Endodermal cell (in vitro differentiated cells): Measurements from ENCODE around the gene PHOSPHO1. TPM values are rescaled to one million over a fixed set of nuclear protein-coding genes. Genes with fewer than 3 reads are reported as not detected.
"Not testable (repeated sequence)": the region's sequence is repeated elsewhere in the genome, so short reads cannot be mapped to it uniquely, and the experiment has no call there.

Experiments used
- DNase-seq: peaks from one replicate; pipeline ENCODE4 v3.0.0-alpha.2; 2017
- H3K27ac ChIP-seq: 2 replicates; pipeline ENCODE4 v1.5.1; 2013; ENCODE audit warnings: mild to moderate bottlenecking, low read depth, low read length, moderate library complexity
- H3K27me3 ChIP-seq: 2 replicates; pipeline ENCODE4 v1.6.1; 2013; ENCODE audit warnings: mild to moderate bottlenecking, low read length, moderate library complexity; ENCODE audit not compliant: insufficient read depth, control insufficient read depth, poor library complexity, severe bottlenecking
- H3K36me3 ChIP-seq: 2 replicates; pipeline ENCODE4 v1.7.0; 2013; ENCODE audit warnings: mild to moderate bottlenecking, low read length, moderate library complexity; ENCODE audit not compliant: control insufficient read depth, insufficient read depth
- H3K4me1 ChIP-seq: one replicate; pipeline ENCODE4 v1.7.0; 2013; ENCODE audit warnings: low read length; ENCODE audit not compliant: control insufficient read depth, insufficient read depth
- H3K4me3 ChIP-seq: 2 replicates; pipeline ENCODE4 v1.5.1; 2013; ENCODE audit warnings: mild to moderate bottlenecking, low read length, moderate library complexity
- H3K9ac ChIP-seq: 2 replicates; pipeline ENCODE4 v1.6.1; 2013; ENCODE audit warnings: mild to moderate bottlenecking, low read length, moderate library complexity; ENCODE audit not compliant: poor library complexity, severe bottlenecking; ENCODE audit errors: extremely low read depth
- H3K9me3 ChIP-seq: 2 replicates; pipeline ENCODE4 v1.6.1; 2013; ENCODE audit warnings: mild to moderate bottlenecking, low read length, moderate library complexity; ENCODE audit not compliant: control insufficient read depth
- H3K27ac Mint-ChIP-seq: 2 replicates; pipeline ENCODE4 v1.8.0; 2020; ENCODE audit warnings: mixed read lengths
- H3K27me3 Mint-ChIP-seq: 2 replicates; pipeline ENCODE4 v1.8.0; 2021; ENCODE audit warnings: mild to moderate bottlenecking, mixed read lengths; ENCODE audit not compliant: insufficient read depth
- H3K36me3 Mint-ChIP-seq: 2 replicates; pipeline ENCODE4 v1.8.0; 2020; ENCODE audit warnings: low read depth, mixed read lengths
- H3K4me1 Mint-ChIP-seq: 2 replicates; pipeline ENCODE4 v1.8.0; 2020; ENCODE audit warnings: mixed read lengths
- H3K4me3 Mint-ChIP-seq: 2 replicates; pipeline ENCODE4 v1.8.0; 2020; ENCODE audit warnings: mild to moderate bottlenecking, moderate library complexity, mixed read lengths
- H3K9me3 Mint-ChIP-seq: 2 replicates; pipeline ENCODE4 v1.8.0; 2020; ENCODE audit warnings: mild to moderate bottlenecking, mixed read lengths
- CTCF ChIP-seq: fragments of 200-600 bp; sonication (generic); conservative IDR thresholded peaks from 2 replicates; pipeline ENCODE4 v1.5.0; 2021; ENCODE audit warnings: antibody characterized with exemption, mild to moderate bottlenecking
- WGBS, 2 experiments: methylation state at CpG; one replicate each; pipeline versions ENCODE4 v1.1.5 to v1.1.7; 2013; ENCODE audit warnings: missing lambda C conversion rate in 2 of 2, mixed read lengths in 1 of 2; ENCODE audit not compliant: insufficient coverage in 1 of 2, insufficient read length in 1 of 2; 5-methylcytosine and 5-hydroxymethylcytosine counted together
- total RNA-seq, 2 donors: library from RNA; stranded (reverse); fragmentation: NEBNext Ultra II Directional in 1 of 2; extraction: Animal tissue kit (Norgen Biotek cat#: 25700) in 1 of 2; gene quantifications; 2 replicates in 1 of 2; 3 replicates in 1 of 2; pipeline ENCODE4 v1.2.1, GENCODE V29; 2021

PHOSPHO1 gene
- total RNA-seq, 2 donors from 2014 or later, result 0.82 to 1.3 TPM

GRCh38 chr17:49183341-49183740, 47.2 kb downstream of the PHOSPHO1 start:
- Mint-ChIP-seq H3K36me3 (peaks cover 14% of the 10 kb centered on the region), H3K4me1 (no peaks in the 10 kb centered on the region), H3K27ac (no peak overlapping the region), H3K4me3 (no peak overlapping the region), H3K9me3 (peaks cover 61% of the 10 kb centered on the region), H3K27me3 (peaks cover 10% of the 10 kb centered on the region)
- TF ChIP-seq CTCF, result no peak
- no peaks in the 10 kb centered on the region for H3K36me3 ChIP-seq
- no peaks in the 10 kb centered on the region for H3K4me1 ChIP-seq
- H3K4me3 ChIP-seq, result no peak overlapping the region
- no peak for DNase-seq
- H3K27me3 ChIP-seq, result no peaks in the 10 kb centered on the region
- H3K9me3 ChIP-seq, result peaks cover 57% of the 10 kb centered on the region
- H3K27ac ChIP-seq, result no peak overlapping the region
- WGBS, 2 experiments, result 82% methylated on average over 5 of the region's 5 CpGs; no CpG with 5 or more reads in 1 of the 2 experiments
- H3K9ac ChIP-seq, result no peak overlapping the region

- Histone ChIP-seq H3K9me3 (peaks cover 73% of the 10 kb centered on the region), H3K4me3 (no peak overlapping the region), H3K36me3 (no peaks in the 10 kb centered on the region), H3K27me3 (no peaks in the 10 kb centered on the region), H3K4me1 (no peaks in the 10 kb centered on the region), H3K9ac (no peak overlapping the region), H3K27ac (no peak overlapping the region)
- H3K9me3 Mint-ChIP-seq, result peaks cover 74% of the 10 kb centered on the region
- 87 to 88% methylated on average over 5 to 6 of the region's 6 CpGs for WGBS, 2 experiments
- peaks cover 18% of the 10 kb centered on the region for H3K36me3 Mint-ChIP-seq
- peaks cover 10% of the 10 kb centered on the region for H3K27me3 Mint-ChIP-seq
- no peak overlapping the region for H3K27ac Mint-ChIP-seq
- TF ChIP-seq CTCF, result no peak
- H3K4me1 Mint-ChIP-seq, result no peaks in the 10 kb centered on the region
- H3K4me3 Mint-ChIP-seq, result no peak overlapping the region
- no peak for DNase-seq
Observed at GRCh38 chr17:49180998-49181635, 49.5 kb downstream of the PHOSPHO1 start.

GRCh38 chr17:49180303-49180702, 50.3 kb downstream of the PHOSPHO1 start:
- WGBS, 2 experiments, result 51 to 70% methylated on average over 2 to 5 of the region's 5 CpGs
- Histone ChIP-seq H3K36me3 (no peaks in the 10 kb centered on the region), H3K27me3 (no peaks in the 10 kb centered on the region), H3K4me1 (no peaks in the 10 kb centered on the region), H3K9ac (no peak overlapping the region), H3K9me3 (peaks cover 73% of the 10 kb centered on the region), H3K27ac (no peak overlapping the region), H3K4me3 (peak overlapping the region; percentile 60)
- Mint-ChIP-seq H3K4me3 (no peak overlapping the region), H3K36me3 (peaks cover 20% of the 10 kb centered on the region), H3K27ac (no peak overlapping the region), H3K27me3 (peaks cover 11% of the 10 kb centered on the region), H3K9me3 (peaks cover 74% of the 10 kb centered on the region), H3K4me1 (no peaks in the 10 kb centered on the region)
- peak; percentile 82 for TF ChIP-seq CTCF
- DNase-seq, result peak; percentile 92

GRCh38 chr17:49175978-49176377, 54.6 kb downstream of the PHOSPHO1 start:
- DNase-seq, H3K27ac ChIP-seq, H3K4me3 Mint-ChIP-seq, H3K36me3 ChIP-seq, H3K4me1 Mint-ChIP-seq, H3K9ac ChIP-seq, H3K27me3 ChIP-seq, H3K4me1 ChIP-seq, H3K27ac Mint-ChIP-seq: not testable (repeated sequence)
- Histone ChIP-seq H3K9me3 (peaks cover 83% of the 10 kb centered on the region), H3K4me3 (peak overlapping the region; percentile 47)
- WGBS, 2 experiments, result 86 to 97% methylated on average over 5 to 11 of the region's 11 CpGs
- peaks cover 72% of the 10 kb centered on the region for H3K9me3 Mint-ChIP-seq
- H3K36me3 Mint-ChIP-seq, result peaks cover 11% of the 10 kb centered on the region
- peaks cover 13% of the 10 kb centered on the region for H3K27me3 Mint-ChIP-seq
